ENCODE data around the gene EPN2. TPM values are rescaled to one million over a fixed set of nuclear protein-coding genes. Genes with fewer than 3 reads are reported as not detected.

EPN2 gene
- total RNA-seq, 4 donors from 2014 or later: 21.8 to 32.3 (median 24.7) TPM

DNA sequence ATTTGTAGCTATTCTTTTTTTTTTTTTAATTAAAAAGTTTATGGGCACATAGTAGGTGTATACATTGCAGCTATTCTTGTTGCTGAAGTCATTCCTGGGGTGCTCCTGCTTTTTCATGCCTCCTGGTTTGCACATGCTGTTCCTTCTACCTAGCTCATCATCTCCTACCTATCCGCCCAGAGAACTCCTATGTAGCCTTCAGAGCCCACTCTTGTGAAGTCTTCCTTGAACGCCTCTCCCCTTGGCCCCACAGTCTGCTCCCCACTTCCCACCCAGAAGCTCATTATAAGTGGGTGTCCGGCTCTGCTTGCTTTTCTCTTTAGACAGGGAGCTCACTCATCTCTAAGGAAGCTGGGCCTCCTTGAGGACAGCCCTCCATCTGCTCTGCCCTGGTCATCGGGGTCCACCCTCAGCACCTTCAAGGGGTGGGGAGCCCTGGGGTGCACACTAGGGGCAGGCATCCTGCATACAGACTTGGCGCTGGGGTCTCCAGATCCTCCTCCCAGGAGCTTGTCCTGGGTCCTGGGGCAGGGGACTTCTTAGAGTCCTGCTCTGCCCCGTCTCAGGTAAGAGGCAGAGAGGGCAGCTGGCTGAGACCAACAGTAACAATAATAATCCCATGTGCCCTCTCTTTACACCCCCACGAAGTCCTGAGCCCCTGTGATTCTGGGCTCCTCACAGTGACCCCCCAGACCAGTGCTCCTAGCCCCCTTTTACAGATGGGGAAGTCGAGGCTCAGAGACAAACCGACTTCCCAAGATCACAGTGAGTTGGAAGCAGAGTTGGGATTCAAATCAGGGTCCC lies 128.9 kb downstream of the EPN2 start:
- WGBS, 2 donors: 90 to 93% methylated on average over 8 to 9 of the region's 9 CpGs
- intact Hi-C loops (cut with DNase I): loop anchor here (10.0 kb wide), 1 partner anchor 399 kb away; no protein-coding TSS in a partner anchor

DNA sequence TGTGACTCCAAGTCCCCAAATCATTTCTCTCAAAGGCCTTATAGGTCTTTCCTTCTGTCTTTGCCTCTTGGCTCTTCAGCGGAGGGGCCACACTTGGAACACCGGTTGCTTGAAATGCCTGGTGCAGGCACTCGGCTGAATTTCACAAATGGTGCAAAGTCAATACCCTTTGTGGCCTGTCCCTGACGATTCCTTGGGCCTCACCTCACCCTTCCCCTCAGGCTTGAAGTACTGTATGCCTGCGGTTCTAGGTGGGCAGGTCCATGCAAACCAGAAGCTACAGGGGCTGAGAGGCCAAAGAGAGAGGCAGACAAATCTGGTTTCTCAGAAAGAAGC lies 129.4 kb downstream of the EPN2 start:
- no peak overlapping the region for H3K4me3 ChIP-seq (replicated peaks in 1 of 3)
- no peak for TF ChIP-seq POLR2A (IDR thresholded peaks at IDR 0.05)
- TF ChIP-seq, protein P1, sequence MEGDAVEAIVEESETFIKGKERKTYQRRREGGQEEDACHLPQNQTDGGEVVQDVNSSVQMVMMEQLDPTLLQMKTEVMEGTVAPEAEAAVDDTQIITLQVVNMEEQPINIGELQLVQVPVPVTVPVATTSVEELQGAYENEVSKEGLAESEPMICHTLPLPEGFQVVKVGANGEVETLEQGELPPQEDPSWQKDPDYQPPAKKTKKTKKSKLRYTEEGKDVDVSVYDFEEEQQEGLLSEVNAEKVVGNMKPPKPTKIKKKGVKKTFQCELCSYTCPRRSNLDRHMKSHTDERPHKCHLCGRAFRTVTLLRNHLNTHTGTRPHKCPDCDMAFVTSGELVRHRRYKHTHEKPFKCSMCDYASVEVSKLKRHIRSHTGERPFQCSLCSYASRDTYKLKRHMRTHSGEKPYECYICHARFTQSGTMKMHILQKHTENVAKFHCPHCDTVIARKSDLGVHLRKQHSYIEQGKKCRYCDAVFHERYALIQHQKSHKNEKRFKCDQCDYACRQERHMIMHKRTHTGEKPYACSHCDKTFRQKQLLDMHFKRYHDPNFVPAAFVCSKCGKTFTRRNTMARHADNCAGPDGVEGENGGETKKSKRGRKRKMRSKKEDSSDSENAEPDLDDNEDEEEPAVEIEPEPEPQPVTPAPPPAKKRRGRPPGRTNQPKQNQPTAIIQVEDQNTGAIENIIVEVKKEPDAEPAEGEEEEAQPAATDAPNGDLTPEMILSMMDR (IDR thresholded peaks at IDR 0.05): no peak
- intact Hi-C loops (cut with DNase I): loop anchor here (10.0 kb wide), 1 partner anchor 398 kb away; no protein-coding TSS in a partner anchor
- no peaks in the 10 kb centered on the region for H3K27me3 ChIP-seq
- H3K27ac ChIP-seq: no peak overlapping the region
- H3K36me3 ChIP-seq: no peaks in the 10 kb centered on the region
- H3K9me3 ChIP-seq: no peaks in the 10 kb centered on the region
- DNase-seq: no peak
- peaks cover 8 to 11% of the 10 kb centered on the region in 2 donors for H3K4me1 ChIP-seq
- 83 to 97% methylated on average over 5 of the region's 5 CpGs for WGBS, 2 donors

More for the DNA sequence above, 128.9 kb downstream of the EPN2 start:
- no peak for DNase-seq
- Histone ChIP-seq H3K27me3 (no peaks in the 10 kb centered on the region), H3K4me1 (peaks cover 12 to 16% of the 10 kb centered on the region in 2 donors), H3K4me3 (replicated peaks in 1 of 3) (no peak overlapping the region), H3K36me3 (no peaks in the 10 kb centered on the region), H3K27ac (no peak overlapping the region), H3K9me3 (no peaks in the 10 kb centered on the region)
- TF ChIP-seq POLR2A (IDR thresholded peaks at IDR 0.05): no peak
- TF ChIP-seq, protein P1 (IDR thresholded peaks at IDR 0.05): no peak

DNA sequence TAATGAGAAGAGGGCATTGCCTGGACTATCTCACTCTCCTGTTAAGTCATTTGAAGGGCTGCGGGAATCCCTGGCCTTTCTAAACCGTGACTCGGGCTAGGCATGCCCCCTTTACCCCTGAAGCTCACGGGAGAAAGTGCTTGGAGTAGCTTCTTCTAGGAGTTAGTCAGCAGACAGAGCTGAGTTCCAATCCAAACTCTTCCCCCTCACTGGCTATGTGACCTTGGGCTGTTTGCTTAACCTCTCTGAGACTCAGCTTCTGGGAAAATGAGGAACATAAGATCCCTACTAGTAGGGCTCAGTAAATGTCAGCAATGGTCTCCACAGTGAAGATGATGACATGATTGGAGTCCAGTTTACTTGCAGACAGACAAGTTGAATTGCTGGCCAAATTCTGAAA lies 131.1 kb downstream of the EPN2 start:
- Histone ChIP-seq H3K27me3 (no peaks in the 10 kb centered on the region), H3K4me3 (replicated peaks in 1 of 3) (no peak overlapping the region), H3K9me3 (no peaks in the 10 kb centered on the region), H3K36me3 (no peaks in the 10 kb centered on the region), H3K27ac (no peak overlapping the region), H3K4me1 (peaks cover 0 to 3% of the 10 kb centered on the region in 2 donors)
- intact Hi-C loops (cut with DNase I): loop anchor here (10.0 kb wide), 1 partner anchor 397 kb away; no protein-coding TSS in a partner anchor
- no peak for DNase-seq
- WGBS, 2 donors: 81 to 86% methylated on average over 4 of the region's 4 CpGs
- TF ChIP-seq POLR2A (IDR thresholded peaks at IDR 0.05): no peak
- TF ChIP-seq, protein P1 (IDR thresholded peaks at IDR 0.05): no peak

DNA sequence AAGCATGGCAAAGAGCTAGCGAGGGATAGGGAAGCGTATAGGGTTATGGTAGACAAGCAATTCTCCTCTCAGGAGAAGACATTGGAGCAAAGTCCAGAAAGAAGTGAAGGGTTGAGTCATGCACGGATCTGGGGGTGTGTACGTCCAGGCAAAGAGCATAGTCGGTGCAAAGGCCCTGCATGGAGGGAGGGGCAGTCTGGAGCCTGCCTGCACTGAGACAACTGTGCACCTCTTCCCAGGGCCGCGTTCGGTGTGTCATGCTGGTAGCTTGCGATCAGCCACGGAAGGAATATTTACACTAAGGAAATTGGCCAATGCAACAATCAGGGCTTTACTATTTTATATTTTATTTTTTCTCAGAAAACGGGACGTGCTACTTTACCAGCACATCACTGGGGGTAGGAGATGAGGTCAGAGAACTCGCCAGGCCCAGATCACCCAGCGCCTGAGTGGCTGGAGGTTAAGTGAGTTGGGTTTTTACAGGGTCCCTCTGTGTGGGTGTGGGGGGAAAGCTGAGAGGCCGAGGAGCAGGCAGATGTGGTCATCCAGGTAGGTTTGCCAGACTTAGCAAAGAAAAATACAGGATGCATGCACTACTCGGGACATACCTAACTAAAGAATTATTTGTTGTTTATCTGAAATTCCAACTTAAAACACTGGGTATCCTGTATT lies 132.1 kb downstream of the EPN2 start:
- Histone ChIP-seq H3K27me3 (no peaks in the 10 kb centered on the region), H3K27ac (no peak overlapping the region), H3K9me3 (no peaks in the 10 kb centered on the region), H3K4me1 (peaks cover 0 to 3% of the 10 kb centered on the region in 2 donors), H3K4me3 (replicated peaks in 1 of 3) (no peak overlapping the region), H3K36me3 (no peaks in the 10 kb centered on the region)
- TF ChIP-seq POLR2A (IDR thresholded peaks at IDR 0.05): no peak
- TF ChIP-seq, protein P1 (IDR thresholded peaks at IDR 0.05): no peak
- DNase-seq: no peak
- intact Hi-C loops (cut with DNase I): loop anchor here (10.0 kb wide), 1 partner anchor 396 kb away; no protein-coding TSS in a partner anchor
- 89 to 90% methylated on average over 16 of the region's 16 CpGs for WGBS, 2 donors

Data from thyroid gland (tissue), 4 donors.